Measurements from ENCODE around the gene TMA7.

Gene TMA7

DNA sequence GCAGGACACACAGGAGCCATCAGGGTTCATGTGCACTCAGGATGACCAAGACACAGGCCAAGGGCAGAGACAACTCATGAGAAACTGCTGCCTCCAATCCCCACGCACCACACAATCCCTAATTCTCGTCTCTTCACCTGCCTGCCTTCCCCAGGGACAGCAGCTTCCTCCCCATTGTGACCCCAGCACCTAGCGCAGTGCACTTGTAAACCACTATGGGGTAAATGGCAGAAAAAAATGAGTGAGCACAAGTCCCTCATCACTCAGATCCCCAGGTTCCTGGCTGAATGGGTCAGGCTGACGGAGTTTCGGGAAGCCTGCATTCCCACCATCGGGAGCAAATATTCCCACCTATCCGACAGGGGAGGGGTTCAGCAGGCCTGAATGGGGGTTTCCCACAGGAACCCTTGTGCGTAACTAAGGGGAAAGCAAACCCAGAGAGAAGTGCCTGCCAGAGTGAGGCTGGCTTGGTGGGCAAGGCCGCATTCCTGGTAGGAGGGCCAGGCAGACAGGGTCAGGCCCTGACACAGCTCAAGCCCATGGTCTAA lies 28.9 kb upstream of the TMA7 start:
- no peak overlapping the region for H3K4me3 ChIP-seq (ENCODE audit: low read depth, low read length)

DNA sequence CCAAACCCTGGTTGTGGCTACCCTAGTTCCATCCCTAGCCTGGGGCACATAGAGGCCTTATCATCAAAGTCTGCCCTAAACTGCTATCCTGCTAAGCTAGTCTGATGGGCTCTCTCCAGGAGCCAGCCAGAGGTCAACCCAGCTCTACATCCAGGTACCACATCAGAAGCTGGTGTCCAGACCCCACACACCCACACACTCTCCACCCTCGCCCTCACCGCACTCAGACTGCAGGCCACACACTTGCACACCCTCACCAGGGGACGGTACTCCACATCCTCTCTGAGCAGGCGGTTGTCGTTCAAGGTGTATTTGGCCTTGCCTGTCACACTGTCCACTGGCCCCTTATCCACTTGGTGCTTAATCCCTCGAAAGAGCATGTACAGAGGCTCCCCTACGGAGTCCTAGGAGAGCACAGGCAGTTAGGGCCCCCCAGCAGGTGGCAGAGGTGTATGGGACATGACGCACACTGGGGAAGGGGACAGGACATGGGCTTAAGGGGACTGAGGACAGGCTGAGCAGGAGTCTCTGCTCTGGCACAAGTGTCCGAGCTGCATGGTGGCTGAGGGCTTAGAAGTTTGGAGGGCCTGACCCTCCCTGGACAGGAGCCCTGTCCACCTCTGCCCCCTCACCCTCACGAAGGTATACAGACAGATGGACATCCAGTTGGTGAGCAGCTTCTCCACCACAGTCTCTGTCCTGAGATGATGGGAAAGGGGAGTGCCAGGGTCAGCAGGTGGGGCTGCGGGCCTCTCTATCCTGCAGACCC lies 28.3 kb upstream of the TMA7 start:
- TF ChIP-seq, protein P1, sequence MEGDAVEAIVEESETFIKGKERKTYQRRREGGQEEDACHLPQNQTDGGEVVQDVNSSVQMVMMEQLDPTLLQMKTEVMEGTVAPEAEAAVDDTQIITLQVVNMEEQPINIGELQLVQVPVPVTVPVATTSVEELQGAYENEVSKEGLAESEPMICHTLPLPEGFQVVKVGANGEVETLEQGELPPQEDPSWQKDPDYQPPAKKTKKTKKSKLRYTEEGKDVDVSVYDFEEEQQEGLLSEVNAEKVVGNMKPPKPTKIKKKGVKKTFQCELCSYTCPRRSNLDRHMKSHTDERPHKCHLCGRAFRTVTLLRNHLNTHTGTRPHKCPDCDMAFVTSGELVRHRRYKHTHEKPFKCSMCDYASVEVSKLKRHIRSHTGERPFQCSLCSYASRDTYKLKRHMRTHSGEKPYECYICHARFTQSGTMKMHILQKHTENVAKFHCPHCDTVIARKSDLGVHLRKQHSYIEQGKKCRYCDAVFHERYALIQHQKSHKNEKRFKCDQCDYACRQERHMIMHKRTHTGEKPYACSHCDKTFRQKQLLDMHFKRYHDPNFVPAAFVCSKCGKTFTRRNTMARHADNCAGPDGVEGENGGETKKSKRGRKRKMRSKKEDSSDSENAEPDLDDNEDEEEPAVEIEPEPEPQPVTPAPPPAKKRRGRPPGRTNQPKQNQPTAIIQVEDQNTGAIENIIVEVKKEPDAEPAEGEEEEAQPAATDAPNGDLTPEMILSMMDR (IDR thresholded peaks at IDR 0.05; ENCODE audit: borderline replicate concordance, insufficient read depth, low read depth, low read length), result no peak
- H3K4me3 ChIP-seq (ENCODE audit: low read depth, low read length), result no peak overlapping the region

More for the DNA sequence above, 28.9 kb upstream of the TMA7 start:
- TF ChIP-seq, protein P1 (IDR thresholded peaks at IDR 0.05; ENCODE audit: borderline replicate concordance, insufficient read depth, low read depth, low read length), result no peak

DNA sequence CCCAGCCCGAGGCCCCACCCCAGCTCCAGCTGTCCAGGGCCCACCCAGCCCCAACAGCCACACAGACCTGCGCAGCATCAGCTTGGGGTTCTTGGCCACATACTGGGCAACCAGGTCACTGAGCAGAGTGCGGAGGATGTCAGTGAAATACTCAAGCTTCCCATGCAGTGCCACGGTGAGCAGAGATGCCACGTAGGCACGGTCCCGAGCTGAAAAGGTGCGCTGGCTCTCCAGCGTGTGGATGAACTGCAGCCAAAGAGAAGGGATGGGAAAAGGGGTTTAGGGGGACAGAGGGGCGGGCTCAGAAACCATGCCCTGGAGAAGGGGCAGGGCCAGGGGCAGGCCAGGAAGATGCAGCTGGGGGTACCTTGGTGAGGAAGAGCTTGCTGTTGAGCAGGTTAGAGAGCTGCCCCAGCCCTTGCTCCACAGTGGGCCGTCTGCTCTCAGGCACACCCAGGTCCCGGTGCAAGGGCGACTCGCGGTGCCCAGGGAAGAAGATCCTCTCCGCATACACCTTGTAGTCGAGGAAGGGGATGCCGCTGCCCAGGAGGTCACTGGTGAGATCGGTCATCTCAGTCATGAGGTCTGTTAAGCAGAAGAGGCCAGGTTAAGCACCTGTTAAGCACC lies 27.6 kb upstream of the TMA7 start:
- H3K4me3 ChIP-seq (ENCODE audit: low read depth, low read length), result no peak overlapping the region
- TF ChIP-seq, protein P1 (IDR thresholded peaks at IDR 0.05; ENCODE audit: borderline replicate concordance, insufficient read depth, low read depth, low read length), result no peak

DNA sequence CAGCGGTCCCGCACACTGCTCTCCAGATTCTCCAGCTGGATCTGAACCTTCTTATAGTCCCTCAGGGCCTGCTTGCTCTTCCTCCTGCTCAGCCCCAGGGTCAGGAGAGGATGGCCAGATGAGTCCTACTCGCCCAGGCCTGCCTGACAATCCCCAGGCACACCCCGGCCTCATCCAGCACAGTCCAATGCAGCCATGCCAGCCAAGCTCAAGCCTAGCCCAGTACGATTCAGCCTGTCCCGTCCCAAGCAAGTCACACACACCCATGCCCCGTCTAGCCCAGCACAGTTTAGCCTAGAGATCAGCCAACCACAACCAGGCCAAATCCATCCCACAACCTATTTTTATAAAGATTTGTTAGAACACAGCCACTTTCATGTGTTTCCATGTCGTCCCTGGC lies 27.0 kb upstream of the TMA7 start:
- H3K4me3 ChIP-seq (ENCODE audit: low read depth, low read length), result no peak overlapping the region
- TF ChIP-seq, protein P1 (IDR thresholded peaks at IDR 0.05; ENCODE audit: borderline replicate concordance, insufficient read depth, low read depth, low read length), result no peak

DNA sequence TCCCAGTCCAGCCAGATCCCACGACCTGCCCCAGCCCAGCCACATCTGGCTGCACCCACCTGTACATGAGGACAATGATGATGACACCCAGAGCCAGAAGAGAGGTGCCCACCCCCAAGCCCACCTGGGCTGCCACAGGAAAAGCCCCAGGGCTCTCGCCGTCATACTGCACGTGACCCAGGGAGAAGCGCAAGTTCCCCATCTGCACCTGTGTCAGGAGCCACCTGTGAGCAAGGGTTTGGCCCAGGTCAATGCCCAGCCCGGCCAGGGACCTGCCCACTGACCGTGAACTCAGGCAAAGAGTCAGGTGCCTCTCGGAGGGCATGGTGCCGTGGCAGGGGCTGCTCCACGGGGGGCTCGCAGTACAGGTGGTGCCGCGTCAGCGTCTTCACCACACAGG lies 26.4 kb upstream of the TMA7 start:
- TF ChIP-seq, protein P1 (IDR thresholded peaks at IDR 0.05; ENCODE audit: borderline replicate concordance, insufficient read depth, low read depth, low read length), result no peak

DNA sequence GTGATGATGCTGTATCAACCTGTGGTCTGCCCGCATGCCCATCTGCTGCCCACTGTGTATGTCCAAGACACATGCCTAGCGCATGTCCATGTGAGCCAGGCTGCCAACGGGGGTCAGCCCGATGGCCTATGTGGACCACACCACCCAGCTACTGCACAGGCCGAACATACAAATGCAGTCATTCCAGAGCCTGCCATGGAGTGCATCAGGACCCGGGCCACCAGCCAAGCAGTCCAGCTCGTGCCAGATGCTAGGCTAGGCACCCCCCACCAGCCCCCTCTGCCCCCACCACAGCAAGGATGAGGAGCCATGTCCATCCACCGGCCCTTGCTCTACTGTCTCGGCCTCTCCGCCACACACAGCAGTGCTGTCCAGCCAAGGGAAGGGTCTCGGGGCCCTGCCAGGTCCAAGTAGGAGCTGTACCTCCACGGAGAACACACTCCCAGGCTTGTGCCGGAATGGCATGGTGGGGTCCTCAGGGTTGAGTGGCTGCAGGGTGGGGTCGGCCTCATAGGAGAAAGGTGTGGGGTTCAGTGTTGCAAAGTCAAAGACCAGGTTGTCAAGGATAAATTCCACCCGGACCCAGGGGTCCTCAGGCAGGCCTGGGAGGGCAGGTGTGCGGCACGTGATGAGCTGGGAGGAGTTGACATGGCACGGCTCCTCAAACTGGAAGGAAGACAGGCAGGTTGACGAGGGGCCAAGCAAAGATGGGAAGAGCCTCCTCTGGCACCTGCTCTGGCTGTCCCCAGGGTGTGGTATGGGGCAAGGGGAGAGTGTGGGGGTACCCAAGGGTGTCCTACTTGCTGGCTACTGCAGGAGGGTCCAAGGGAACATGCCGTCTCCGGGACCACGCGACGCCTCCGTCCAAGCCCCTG lies 25.4 kb upstream of the TMA7 start:
- TF ChIP-seq, protein P1 (IDR thresholded peaks at IDR 0.05; ENCODE audit: borderline replicate concordance, insufficient read depth, low read depth, low read length), result no peak
- H3K4me3 ChIP-seq (ENCODE audit: low read depth, low read length), result no peak overlapping the region

More for the DNA sequence above, 26.4 kb upstream of the TMA7 start:
- H3K4me3 ChIP-seq (ENCODE audit: low read depth, low read length), result no peak overlapping the region

All from GM12875 (cell line).